GM23248 (cell line): Measurements from ENCODE around the gene SCD5. TPM values are rescaled to one million over a fixed set of nuclear protein-coding genes. Genes with fewer than 3 reads are reported as not detected.

Experiments
- DNase-seq: peaks from one replicate; pipeline ENCODE4 v3.0.0-alpha.2; 2015
- H2AFZ ChIP-seq: fragments of 200-600 bp; sonication (generic); 2 replicates; pipeline ENCODE4 v1.6.1; 2016; ENCODE audit warnings: antibody characterized with exemption
- H3F3A ChIP-seq: fragments of 200-600 bp; sonication (generic); 2 replicates; pipeline ENCODE4 v1.6.1; 2016; ENCODE audit warnings: mild to moderate bottlenecking, antibody characterized with exemption, mixed run types; ENCODE audit not compliant: insufficient read depth
- H3K27ac ChIP-seq: fragments of 200-600 bp; sonication (generic); 2 replicates; pipeline ENCODE4 v1.5.1; 2016; ENCODE audit warnings: mild to moderate bottlenecking
- H3K27me3 ChIP-seq: fragments of 200-600 bp; sonication (generic); replicated peaks from 2 replicates; pipeline ENCODE4 v1.6.1; 2016; ENCODE audit warnings: mild to moderate bottlenecking; ENCODE audit not compliant: insufficient read depth
- H3K36me3 ChIP-seq: fragments of 200-600 bp; sonication (generic); 2 replicates; pipeline ENCODE4 v1.6.1; 2016; ENCODE audit warnings: low read depth, mild to moderate bottlenecking
- H3K4me1 ChIP-seq: fragments of 200-600 bp; sonication (generic); 2 replicates; pipeline ENCODE4 v1.6.1; 2016; ENCODE audit warnings: mild to moderate bottlenecking; ENCODE audit not compliant: insufficient read depth
- H3K4me2 ChIP-seq: fragments of 200-600 bp; sonication (generic); one replicate; pipeline ENCODE4 v1.6.1; 2016; ENCODE audit warnings: mild to moderate bottlenecking; ENCODE audit not compliant: unreplicated experiment
- H3K4me3 ChIP-seq: fragments of 200-600 bp; sonication (generic); 2 replicates; pipeline ENCODE4 v1.5.1; 2016; ENCODE audit warnings: mild to moderate bottlenecking
- H3K79me2 ChIP-seq: fragments of 200-600 bp; sonication (generic); 2 replicates; pipeline ENCODE4 v1.6.1; 2016; ENCODE audit warnings: mild to moderate bottlenecking; ENCODE audit not compliant: insufficient read depth
- H3K9ac ChIP-seq: fragments of 200-600 bp; sonication (generic); 2 replicates; pipeline ENCODE4 v1.6.1; 2016; ENCODE audit warnings: mild to moderate bottlenecking
- H3K9me2 ChIP-seq: fragments of 200-600 bp; sonication (generic); 2 replicates; pipeline ENCODE4 v1.6.1; 2016; ENCODE audit warnings: mixed run types, mild to moderate bottlenecking, moderate library complexity; ENCODE audit not compliant: insufficient read depth
- H3K9me3 ChIP-seq: fragments of 200-600 bp; sonication (generic); one replicate; pipeline ENCODE4 v1.6.1; 2017; ENCODE audit warnings: low read depth
- H4K20me1 ChIP-seq: fragments of 200-600 bp; sonication (generic); 2 replicates; pipeline ENCODE4 v1.6.0; 2016; ENCODE audit not compliant: insufficient read depth
- EZH2 ChIP-seq: fragments of 200-600 bp; sonication (generic); IDR thresholded peaks from 2 replicates; pipeline ENCODE4 v1.6.1; 2018; ENCODE audit warnings: antibody characterized with exemption, mild to moderate bottlenecking; ENCODE audit not compliant: insufficient read depth, poor library complexity, severe bottlenecking
- EZH2phosphoT487 ChIP-seq: fragments of 200-600 bp; sonication (generic); IDR thresholded peaks from 2 replicates; pipeline ENCODE4 v1.6.1; 2018; ENCODE audit warnings: antibody characterized with exemption, moderate library complexity, mild to moderate bottlenecking, low read depth; ENCODE audit not compliant: insufficient read depth
- WGBS, 2 experiments: methylation state at CpG; one replicate each; pipeline ENCODE4 v1.1.6; 2015 to 2017; ENCODE audit warnings: low lambda C conversion rate in 2 of 2, low coverage in 1 of 2; ENCODE audit errors: missing lambda C conversion rate in 2 of 2; 5-methylcytosine and 5-hydroxymethylcytosine counted together
- in situ Hi-C: fragments of 300-500 bp; cut with MboI; formaldehyde crosslinking; loops from 2 replicates; pipeline ENCODE4 v1.15.0; 2020
- polyA plus RNA-seq: library from polyadenylated mRNA; unstranded; fragments of >200 nt; fragmentation: Nextera tagmentation; extraction: Ambion mirVana; gene quantifications from 2 replicates; pipeline ENCODE4 v1.2.1, GENCODE V29; 2016
- total RNA-seq: library from RNA; depleted of rRNA; stranded (reverse); fragments of >200 nt; shearing (Covaris generic); gene quantifications from 2 replicates; pipeline ENCODE4 v1.2.3, GENCODE V29; 2014

SCD5 gene
- total and polyA plus RNA-seq, 2 experiments from 2014 or later = 12.5 to 39.8 TPM

DNA sequence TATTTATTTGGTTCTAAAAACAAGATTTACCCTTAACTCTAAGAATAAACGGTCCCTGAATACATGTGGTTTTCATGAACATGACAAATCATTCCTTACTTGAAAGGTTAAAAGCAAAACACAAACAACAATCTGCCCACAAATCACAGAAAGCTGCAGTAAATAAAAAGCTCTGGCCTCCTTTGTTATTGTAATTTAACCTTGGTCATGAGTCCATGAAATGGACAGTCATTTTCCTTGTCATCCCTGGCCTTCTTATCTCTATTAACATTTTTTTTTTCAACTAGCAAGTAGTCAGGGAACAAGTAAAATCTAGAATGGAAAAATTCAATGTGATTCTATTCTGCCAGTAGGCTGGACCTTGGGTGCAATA is 92.7 kb downstream of the SCD5 start:
- 0 out of 2 replicates have a peak, but pooled peaks cover 4% of the 10 kb centered on the region for H4K20me1 ChIP-seq
- H3K79me2 ChIP-seq = peaks cover 37% of the 10 kb centered on the region
- no peaks in the 10 kb centered on the region for H3K36me3 ChIP-seq
- TF ChIP-seq EZH2phosphoT487 = no peak
- no peak for TF ChIP-seq EZH2
- no peak overlapping the region for H3K4me3 ChIP-seq
- H3K27me3 ChIP-seq = no peaks in the 10 kb centered on the region
- no peak overlapping the region for H2AFZ ChIP-seq
- H3K27ac ChIP-seq = no peak overlapping the region
- H3K9ac ChIP-seq = no peak overlapping the region
- peaks cover 12% of the 10 kb centered on the region; the same call in 1 of the 2 replicates for H3F3A ChIP-seq
- H3K4me2 ChIP-seq = no peak overlapping the region
- WGBS, 2 experiments = 54 to 70% methylated on average over 1 of the region's 1 CpG
- 0 out of 2 replicates have a peak, but pooled peaks cover 12% of the 10 kb centered on the region for H3K4me1 ChIP-seq
- H3K9me3 ChIP-seq = no peaks in the 10 kb centered on the region
- in situ Hi-C loops = no loop called here
- DNase-seq = no peak
- no peaks in the 10 kb centered on the region for H3K9me2 ChIP-seq

DNA sequence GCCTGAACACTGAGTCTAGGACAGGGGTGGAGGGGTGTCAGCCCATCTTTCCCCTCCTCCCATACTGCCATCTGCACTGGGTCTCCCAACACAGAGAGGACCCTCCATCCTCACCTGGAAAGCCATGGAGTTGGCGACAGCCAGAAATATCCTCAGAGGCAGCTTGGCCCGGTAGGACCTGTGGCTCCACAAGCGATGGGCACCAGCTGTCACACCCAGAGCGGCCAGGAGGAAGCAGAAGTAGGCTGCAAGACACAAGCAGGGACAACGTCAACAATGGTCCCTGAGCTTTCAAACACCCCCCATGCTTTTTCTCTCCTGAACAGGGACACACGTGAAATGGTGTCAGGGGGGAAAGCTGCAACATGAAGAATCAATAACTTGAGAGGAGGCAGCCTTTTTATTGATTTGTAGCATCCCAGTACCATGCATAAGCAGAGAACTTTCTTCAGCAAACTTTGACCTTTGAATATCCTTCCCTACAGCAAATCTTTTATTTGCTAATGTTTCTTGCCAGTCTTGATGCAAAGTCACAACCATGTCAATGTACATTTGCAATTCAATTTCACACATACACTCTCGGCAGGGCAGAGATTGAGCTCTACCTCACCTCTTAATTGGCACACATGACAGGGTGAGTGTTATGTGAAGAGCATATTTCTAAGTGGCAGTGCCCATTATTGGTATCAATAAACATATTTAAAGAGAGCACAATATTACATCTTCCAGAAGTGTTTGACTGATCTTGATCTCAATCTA is 93.2 kb downstream of the SCD5 start:
- 92 to 95% methylated on average over 7 of the region's 7 CpGs for whole genome bisulfite sequencing, 2 experiments
- Histone ChIP-seq H3K4me2 (no peak overlapping the region), H2AFZ (no peak overlapping the region), H3K9me2 (no peaks in the 10 kb centered on the region), H3K36me3 (no peaks in the 10 kb centered on the region), H3F3A (peaks cover 12% of the 10 kb centered on the region; the same call in 1 of the 2 replicates), H3K27me3 (no peaks in the 10 kb centered on the region), H3K4me1 (0 out of 2 replicates have a peak, but pooled peaks cover 12% of the 10 kb centered on the region), H3K27ac (no peak overlapping the region), H3K79me2 (peaks cover 37% of the 10 kb centered on the region), H4K20me1 (0 out of 2 replicates have a peak, but pooled peaks cover 4% of the 10 kb centered on the region), H3K4me3 (no peak overlapping the region), H3K9me3 (no peaks in the 10 kb centered on the region), H3K9ac (no peak overlapping the region)
- TF ChIP-seq EZH2 (no peak), EZH2phosphoT487 (no peak)
- in situ Hi-C loops = no loop called here
- no peak for DNase-seq

DNA sequence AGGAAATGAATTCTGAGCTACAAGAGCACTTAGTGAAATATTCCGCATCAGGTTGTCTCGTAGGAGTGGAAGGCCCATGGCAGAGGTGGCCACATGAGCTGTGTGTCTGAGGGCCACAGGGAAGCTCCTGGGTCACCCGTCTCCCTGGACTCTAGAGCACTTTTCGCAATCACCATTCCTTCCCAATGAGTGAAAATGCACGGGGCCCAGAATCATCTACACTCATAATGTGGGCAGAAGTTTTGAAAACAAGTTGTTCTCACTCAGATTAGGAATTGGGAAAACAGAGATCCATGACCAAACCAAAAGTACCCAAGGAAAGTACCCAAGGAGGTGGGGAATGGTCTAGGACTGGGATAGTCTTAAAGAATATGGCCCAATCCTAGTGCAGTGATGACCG is 94.4 kb downstream of the SCD5 start:
- Histone ChIP-seq H3K9me3 (no peaks in the 10 kb centered on the region), H3K27me3 (no peaks in the 10 kb centered on the region), H3K9ac (no peak overlapping the region), H3K4me3 (no peak overlapping the region), H4K20me1 (0 out of 2 replicates have a peak, but pooled peaks cover 4% of the 10 kb centered on the region), H3K9me2 (no peaks in the 10 kb centered on the region), H3F3A (peaks cover 12% of the 10 kb centered on the region; the same call in 1 of the 2 replicates), H3K79me2 (peaks cover 33% of the 10 kb centered on the region), H3K27ac (peak overlapping the region; percentile 51), H3K4me2 (no peak overlapping the region), H2AFZ (no peak overlapping the region), H3K4me1 (0 out of 2 replicates have a peak, but pooled peaks cover 12% of the 10 kb centered on the region), H3K36me3 (no peaks in the 10 kb centered on the region)
- 79 to 81% methylated on average over 6 of the region's 6 CpGs for WGBS, 2 experiments
- in situ Hi-C loops = no loop called here
- TF ChIP-seq EZH2 = no peak
- no peak for TF ChIP-seq EZH2phosphoT487
- DNase-seq = peak; percentile 70

DNA sequence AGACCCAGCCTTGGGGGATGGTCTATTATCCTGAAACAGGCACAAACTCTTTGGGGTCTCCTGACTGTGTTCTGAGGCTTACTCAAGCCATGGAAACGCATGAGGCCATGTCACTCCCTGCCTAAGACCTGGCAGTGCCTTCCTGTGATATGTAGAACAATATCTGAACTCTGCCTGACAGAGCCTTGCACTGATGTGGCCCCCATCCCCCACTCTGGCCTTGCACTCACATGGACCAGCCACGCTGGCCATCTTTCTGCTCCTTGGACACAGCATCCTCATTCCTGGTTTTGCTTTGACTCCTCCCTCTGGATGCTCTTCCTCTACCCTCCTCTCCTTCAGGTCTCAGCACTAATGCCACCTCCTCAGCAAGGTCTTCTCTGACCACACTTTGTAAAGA is 100.2 kb downstream of the SCD5 start:
- 95 to 100% methylated on average over 2 of the region's 2 CpGs for WGBS, 2 experiments
- DNase-seq = no peak
- TF ChIP-seq EZH2phosphoT487 = no peak
- Histone ChIP-seq H3K9ac (no peak overlapping the region), H2AFZ (no peak overlapping the region), H3K4me2 (no peak overlapping the region), H3K9me3 (no peaks in the 10 kb centered on the region), H3K4me1 (no peaks in the 10 kb centered on the region), H3K4me3 (no peak overlapping the region), H3K36me3 (no peaks in the 10 kb centered on the region), H3K9me2 (no peaks in the 10 kb centered on the region), H4K20me1 (no peaks in the 10 kb centered on the region), H3F3A (0 out of 2 replicates have a peak, but pooled peaks cover under 1% of the 10 kb centered on the region), H3K27ac (no peak overlapping the region), H3K79me2 (no peaks in the 10 kb centered on the region), H3K27me3 (no peaks in the 10 kb centered on the region)
- in situ Hi-C loops = no loop called here
